ENCODE measurements around the gene ZMYND8. TPM values are rescaled to one million over a fixed set of nuclear protein-coding genes. Genes with fewer than 3 reads are reported as not detected.

ZMYND8 gene
- total RNA-seq, 1 donor from 2014 or later = 45.7 TPM

DNA sequence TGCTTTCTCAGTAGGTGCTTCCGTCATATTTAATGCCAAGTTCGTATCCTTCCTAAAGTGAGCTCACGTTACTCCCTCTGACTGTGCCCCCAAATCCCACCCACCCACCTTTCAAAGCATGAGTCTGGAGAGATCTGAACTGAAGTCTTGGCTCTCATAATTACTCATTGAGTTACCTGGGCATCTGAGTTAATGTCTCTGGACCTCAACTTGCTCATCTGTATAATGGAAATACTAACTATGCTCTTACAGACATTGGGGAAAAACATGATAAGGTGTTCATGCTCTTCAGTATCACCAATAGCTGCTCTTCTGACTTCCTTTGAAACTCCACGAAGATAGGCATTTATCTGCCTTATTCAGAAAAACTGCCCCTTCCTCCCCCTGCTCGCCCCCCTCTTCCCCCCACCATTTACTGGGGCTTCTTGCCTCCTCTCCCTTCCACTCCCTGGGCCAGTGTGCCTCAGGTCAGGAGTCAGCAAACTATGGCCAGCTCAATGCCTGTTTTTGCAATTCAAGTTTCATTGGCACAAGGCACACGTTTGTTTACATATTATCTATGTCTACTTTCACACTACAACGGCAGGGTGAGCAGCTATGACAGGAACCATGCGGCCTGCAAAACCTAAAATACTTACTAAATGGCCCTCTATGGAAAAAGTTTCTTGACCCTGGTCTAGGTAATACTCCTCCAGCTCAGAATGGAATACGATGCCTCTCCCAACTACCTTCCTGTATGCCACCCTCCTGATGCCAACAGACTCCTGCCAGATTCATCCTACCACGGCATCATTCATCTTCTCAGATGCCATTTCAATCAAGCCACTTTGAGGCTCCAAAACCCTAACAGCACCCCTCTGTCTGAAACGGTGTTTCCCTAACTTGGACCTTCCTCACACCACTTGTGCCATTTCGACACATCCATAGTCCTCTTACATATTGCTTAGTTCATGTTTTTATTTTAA, 138.7 kb downstream of the ZMYND8 start:
- Histone ChIP-seq H3K27ac (no peak overlapping the region), H3K4me1 (no peaks in the 10 kb centered on the region), H3K9me3 (no peaks in the 10 kb centered on the region), H3K27me3 (no peaks in the 10 kb centered on the region), H3K4me3 (no peak overlapping the region), H3K36me3 (peaks cover 89% of the 10 kb centered on the region)
- DNase-seq (no peak), ATAC-seq (no peak)
- intact Hi-C loops (cut with DNase I) = no loop called here
- TF ChIP-seq, protein P1, sequence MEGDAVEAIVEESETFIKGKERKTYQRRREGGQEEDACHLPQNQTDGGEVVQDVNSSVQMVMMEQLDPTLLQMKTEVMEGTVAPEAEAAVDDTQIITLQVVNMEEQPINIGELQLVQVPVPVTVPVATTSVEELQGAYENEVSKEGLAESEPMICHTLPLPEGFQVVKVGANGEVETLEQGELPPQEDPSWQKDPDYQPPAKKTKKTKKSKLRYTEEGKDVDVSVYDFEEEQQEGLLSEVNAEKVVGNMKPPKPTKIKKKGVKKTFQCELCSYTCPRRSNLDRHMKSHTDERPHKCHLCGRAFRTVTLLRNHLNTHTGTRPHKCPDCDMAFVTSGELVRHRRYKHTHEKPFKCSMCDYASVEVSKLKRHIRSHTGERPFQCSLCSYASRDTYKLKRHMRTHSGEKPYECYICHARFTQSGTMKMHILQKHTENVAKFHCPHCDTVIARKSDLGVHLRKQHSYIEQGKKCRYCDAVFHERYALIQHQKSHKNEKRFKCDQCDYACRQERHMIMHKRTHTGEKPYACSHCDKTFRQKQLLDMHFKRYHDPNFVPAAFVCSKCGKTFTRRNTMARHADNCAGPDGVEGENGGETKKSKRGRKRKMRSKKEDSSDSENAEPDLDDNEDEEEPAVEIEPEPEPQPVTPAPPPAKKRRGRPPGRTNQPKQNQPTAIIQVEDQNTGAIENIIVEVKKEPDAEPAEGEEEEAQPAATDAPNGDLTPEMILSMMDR (IDR thresholded peaks at IDR 0.05) = no peak

DNA sequence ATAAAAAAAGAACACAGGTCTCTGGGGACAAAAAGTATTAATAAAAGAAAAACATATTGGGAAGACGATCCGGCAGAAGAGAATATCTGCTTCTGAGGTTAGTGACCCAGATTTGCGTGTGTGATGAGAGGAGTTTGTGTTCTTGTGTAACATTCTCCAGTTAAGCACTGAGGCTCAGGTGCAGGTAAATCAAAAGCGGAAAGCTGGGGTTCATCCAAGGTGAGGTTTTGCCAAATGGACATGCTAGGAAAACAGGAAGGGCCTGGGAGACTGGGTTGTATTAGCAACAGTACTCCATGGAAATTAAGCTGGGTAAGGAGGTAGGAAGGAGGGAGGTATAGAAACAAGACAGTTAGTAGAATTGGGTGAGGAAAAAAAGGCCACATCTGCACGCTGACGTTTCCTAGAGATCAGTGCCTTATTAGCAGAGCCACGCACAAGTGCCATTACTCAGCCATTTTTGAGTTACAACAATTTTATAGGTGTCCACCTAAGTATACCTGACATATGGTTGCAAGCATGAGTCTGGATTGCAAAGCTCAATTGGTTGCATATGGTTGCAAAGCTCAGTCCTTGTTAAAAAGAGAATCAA, 139.6 kb downstream of the ZMYND8 start:
- H3K9me3 ChIP-seq = no peaks in the 10 kb centered on the region

GRCh38 chr20:47215653-47216397, 140.7 kb downstream of the ZMYND8 start:
- TF ChIP-seq, protein P1 (IDR thresholded peaks at IDR 0.05) = no peak
- DNase-seq (no peak), ATAC-seq (no peak)
- Histone ChIP-seq H3K27ac (no peak overlapping the region), H3K27me3 (no peaks in the 10 kb centered on the region), H3K36me3 (peaks cover 89% of the 10 kb centered on the region), H3K9me3 (no peaks in the 10 kb centered on the region), H3K4me1 (no peaks in the 10 kb centered on the region), H3K4me3 (no peak overlapping the region)
- intact Hi-C loops (cut with DNase I) = no loop called here

More for the DNA sequence above, 139.6 kb downstream of the ZMYND8 start:
- Histone ChIP-seq H3K36me3 (peaks cover 89% of the 10 kb centered on the region), H3K4me3 (no peak overlapping the region), H3K27me3 (no peaks in the 10 kb centered on the region), H3K4me1 (no peaks in the 10 kb centered on the region), H3K27ac (no peak overlapping the region)
- intact Hi-C loops (cut with DNase I) = no loop called here
- TF ChIP-seq, protein P1 (IDR thresholded peaks at IDR 0.05) = no peak
- ATAC-seq = no peak
- no peak for DNase-seq

- ATAC-seq (no peak), DNase-seq (no peak)
- intact Hi-C loops (cut with DNase I) = no loop called here
- peaks cover 96% of the 10 kb centered on the region for H3K36me3 ChIP-seq
- no peak overlapping the region for H3K27ac ChIP-seq
- no peaks in the 10 kb centered on the region for H3K4me1 ChIP-seq
- H3K9me3 ChIP-seq = no peaks in the 10 kb centered on the region
- no peak overlapping the region for H3K4me3 ChIP-seq
- TF ChIP-seq, protein P1 (IDR thresholded peaks at IDR 0.05) = no peak
- no peaks in the 10 kb centered on the region for H3K27me3 ChIP-seq
Observed at GRCh38 chr20:47213966-47214365, 142.5 kb downstream of the ZMYND8 start.

DNA sequence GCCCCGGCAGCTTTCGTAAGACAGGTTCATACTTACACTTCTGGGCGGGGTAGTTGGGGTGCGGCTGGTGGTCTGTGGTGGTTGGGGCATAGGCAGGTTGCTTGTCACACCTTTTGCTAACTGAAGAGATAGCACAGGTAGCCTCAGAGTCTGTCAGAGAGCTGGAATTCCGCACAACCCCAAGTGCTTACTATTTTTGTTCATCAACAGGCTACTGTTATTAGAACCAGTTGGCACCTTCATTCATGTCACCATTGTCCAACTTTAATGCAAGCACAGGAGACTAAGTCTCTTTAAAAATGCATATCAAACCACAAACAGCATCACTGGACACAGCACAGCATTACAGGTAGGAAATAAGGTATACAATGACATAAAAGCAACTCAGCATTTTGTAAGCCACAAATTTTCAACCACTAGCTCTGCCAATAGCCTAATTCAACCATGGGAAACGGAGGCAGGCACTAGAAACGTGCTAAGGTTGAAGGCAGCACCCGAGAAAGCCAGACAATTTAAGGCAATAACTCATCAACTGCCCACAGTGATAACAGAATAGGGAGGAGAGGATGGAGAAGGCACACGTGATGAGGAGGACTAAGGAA, 143.8 kb downstream of the ZMYND8 start:
- Histone ChIP-seq H3K27ac (no peak overlapping the region), H3K27me3 (no peaks in the 10 kb centered on the region), H3K4me1 (no peaks in the 10 kb centered on the region), H3K4me3 (no peak overlapping the region), H3K36me3 (peaks cover 95% of the 10 kb centered on the region), H3K9me3 (no peaks in the 10 kb centered on the region)
- TF ChIP-seq, protein P1 (IDR thresholded peaks at IDR 0.05) = no peak
- intact Hi-C loops (cut with DNase I) = no loop called here
- no peak for ATAC-seq
- no peak for DNase-seq
